Osteoblast (primary cell): ENCODE measurements around the gene ZFR2. TPM values are rescaled to one million over a fixed set of nuclear protein-coding genes. Genes with fewer than 3 reads are reported as not detected.

Experiments
- DNase-seq: peaks from one replicate; pipeline ENCODE4 v3.0.0; 2011; ENCODE audit warnings: low spot score, mixed read lengths; ENCODE audit not compliant: insufficient read length; ENCODE audit errors: missing footprints
- H2AFZ ChIP-seq: 2 replicates; pipeline ENCODE4 v1.6.0; 2011; ENCODE audit warnings: mild to moderate bottlenecking, low read length
- H3K27ac ChIP-seq: 2 replicates; pipeline ENCODE4 v1.5.1; 2011; ENCODE audit warnings: mild to moderate bottlenecking, low read depth, low read length, moderate library complexity
- H3K27me3 ChIP-seq: 2 replicates; pipeline ENCODE4 v1.6.0; 2012; ENCODE audit warnings: mild to moderate bottlenecking, control low read depth, inconsistent platforms, low read length, moderate library complexity; ENCODE audit not compliant: insufficient read depth
- H3K36me3 ChIP-seq: 2 replicates; pipeline ENCODE4 v1.5.1; 2011; ENCODE audit warnings: mild to moderate bottlenecking, low read length, control low read depth, moderate library complexity; ENCODE audit not compliant: insufficient read depth
- H3K4me1 ChIP-seq: 2 replicates; pipeline ENCODE4 v1.5.1; 2011; ENCODE audit warnings: mild to moderate bottlenecking, low read length, control low read depth, moderate library complexity; ENCODE audit not compliant: insufficient read depth
- H3K4me2 ChIP-seq: 2 replicates; pipeline ENCODE4 v1.6.0; 2011; ENCODE audit warnings: mild to moderate bottlenecking, low read length; ENCODE audit not compliant: insufficient read depth
- H3K4me3 ChIP-seq: fragments of 200-600 bp; sonication (generic); 3 replicates; pipeline ENCODE4 v1.5.1; 2012; ENCODE audit warnings: mild to moderate bottlenecking, low read length, inconsistent platforms; ENCODE audit not compliant: insufficient read depth
- H3K79me2 ChIP-seq: 2 replicates; pipeline ENCODE4 v1.6.0; 2012; ENCODE audit warnings: mild to moderate bottlenecking, low read length, control low read depth, inconsistent platforms; ENCODE audit not compliant: insufficient read depth
- H3K9me3 ChIP-seq: 2 replicates; pipeline ENCODE4 v1.5.1; 2011; ENCODE audit warnings: low read depth, low read length, control low read depth
- H4K20me1 ChIP-seq: 2 replicates; pipeline ENCODE4 v1.6.0; 2012; ENCODE audit warnings: mild to moderate bottlenecking, low read length, control low read depth; ENCODE audit not compliant: insufficient read depth
- total RNA-seq: library from RNA; depleted of rRNA; stranded (reverse); fragments of >200 nt; gene quantifications from 2 replicates; pipeline ENCODE4 v1.2.3, GENCODE V29; 2012
- TF ChIP-seq, protein P1 (sequence below): IDR thresholded peaks from 2 replicates; pipeline ENCODE4 v1.5.1; 2011; ENCODE audit warnings: mild to moderate bottlenecking, low read depth, low read length, moderate library complexity; ENCODE audit errors: extremely low read depth

The ZFR2 gene
- total RNA-seq, 1 donor, result not detected

DNA sequence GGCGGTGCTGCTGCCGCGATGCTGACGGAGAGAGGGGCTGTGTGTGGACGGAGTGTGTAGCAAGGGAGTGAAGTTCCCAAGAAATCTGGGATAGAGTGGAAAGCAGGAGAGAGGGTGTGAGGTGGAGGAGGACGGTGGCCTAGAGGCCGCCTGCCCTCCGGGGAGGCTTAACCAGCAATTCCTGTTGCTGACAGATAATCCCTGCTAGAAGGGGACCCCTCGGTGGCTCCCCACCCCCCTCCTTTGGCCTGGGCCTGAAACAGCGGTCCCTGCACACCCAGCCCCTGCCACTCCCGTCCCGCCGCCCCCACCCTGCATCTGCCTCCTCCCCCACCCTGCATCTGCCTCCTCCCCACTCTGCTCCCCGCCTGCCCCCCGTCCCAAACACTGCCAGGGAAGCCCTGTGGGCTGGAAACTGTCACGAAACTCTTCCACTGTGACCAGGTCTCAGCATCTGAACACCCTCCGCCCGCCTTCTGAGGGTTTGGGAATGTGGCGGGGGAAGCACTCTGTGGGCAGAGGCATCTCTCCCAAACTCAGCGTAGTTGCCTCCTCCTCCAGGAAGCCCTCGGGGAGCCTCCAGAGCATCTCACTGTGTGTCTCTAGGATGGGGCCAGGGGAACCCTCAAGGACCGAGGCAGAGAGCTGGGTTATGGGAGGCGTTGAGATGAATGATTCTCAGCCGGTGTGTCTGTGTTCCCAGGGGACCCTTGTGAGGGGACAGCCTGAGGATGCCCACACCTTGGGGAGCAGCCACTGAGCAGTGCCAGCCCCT is 65.5 kb downstream of the ZFR2 start:
- no peak for DNase-seq
- no peaks in the 10 kb centered on the region for H3K4me1 ChIP-seq
- H3K27me3 ChIP-seq, result peaks cover 25% of the 10 kb centered on the region
- no peaks in the 10 kb centered on the region for H4K20me1 ChIP-seq
- no peaks in the 10 kb centered on the region for H3K79me2 ChIP-seq
- no peak overlapping the region for H3K27ac ChIP-seq
- TF ChIP-seq, protein P1, sequence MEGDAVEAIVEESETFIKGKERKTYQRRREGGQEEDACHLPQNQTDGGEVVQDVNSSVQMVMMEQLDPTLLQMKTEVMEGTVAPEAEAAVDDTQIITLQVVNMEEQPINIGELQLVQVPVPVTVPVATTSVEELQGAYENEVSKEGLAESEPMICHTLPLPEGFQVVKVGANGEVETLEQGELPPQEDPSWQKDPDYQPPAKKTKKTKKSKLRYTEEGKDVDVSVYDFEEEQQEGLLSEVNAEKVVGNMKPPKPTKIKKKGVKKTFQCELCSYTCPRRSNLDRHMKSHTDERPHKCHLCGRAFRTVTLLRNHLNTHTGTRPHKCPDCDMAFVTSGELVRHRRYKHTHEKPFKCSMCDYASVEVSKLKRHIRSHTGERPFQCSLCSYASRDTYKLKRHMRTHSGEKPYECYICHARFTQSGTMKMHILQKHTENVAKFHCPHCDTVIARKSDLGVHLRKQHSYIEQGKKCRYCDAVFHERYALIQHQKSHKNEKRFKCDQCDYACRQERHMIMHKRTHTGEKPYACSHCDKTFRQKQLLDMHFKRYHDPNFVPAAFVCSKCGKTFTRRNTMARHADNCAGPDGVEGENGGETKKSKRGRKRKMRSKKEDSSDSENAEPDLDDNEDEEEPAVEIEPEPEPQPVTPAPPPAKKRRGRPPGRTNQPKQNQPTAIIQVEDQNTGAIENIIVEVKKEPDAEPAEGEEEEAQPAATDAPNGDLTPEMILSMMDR, result no peak
- H3K4me3 ChIP-seq, result no peak overlapping the region
- H3K36me3 ChIP-seq, result no peaks in the 10 kb centered on the region
- no peaks in the 10 kb centered on the region for H3K9me3 ChIP-seq
- no peak overlapping the region for H2AFZ ChIP-seq
- H3K4me2 ChIP-seq, result no peak overlapping the region

DNA sequence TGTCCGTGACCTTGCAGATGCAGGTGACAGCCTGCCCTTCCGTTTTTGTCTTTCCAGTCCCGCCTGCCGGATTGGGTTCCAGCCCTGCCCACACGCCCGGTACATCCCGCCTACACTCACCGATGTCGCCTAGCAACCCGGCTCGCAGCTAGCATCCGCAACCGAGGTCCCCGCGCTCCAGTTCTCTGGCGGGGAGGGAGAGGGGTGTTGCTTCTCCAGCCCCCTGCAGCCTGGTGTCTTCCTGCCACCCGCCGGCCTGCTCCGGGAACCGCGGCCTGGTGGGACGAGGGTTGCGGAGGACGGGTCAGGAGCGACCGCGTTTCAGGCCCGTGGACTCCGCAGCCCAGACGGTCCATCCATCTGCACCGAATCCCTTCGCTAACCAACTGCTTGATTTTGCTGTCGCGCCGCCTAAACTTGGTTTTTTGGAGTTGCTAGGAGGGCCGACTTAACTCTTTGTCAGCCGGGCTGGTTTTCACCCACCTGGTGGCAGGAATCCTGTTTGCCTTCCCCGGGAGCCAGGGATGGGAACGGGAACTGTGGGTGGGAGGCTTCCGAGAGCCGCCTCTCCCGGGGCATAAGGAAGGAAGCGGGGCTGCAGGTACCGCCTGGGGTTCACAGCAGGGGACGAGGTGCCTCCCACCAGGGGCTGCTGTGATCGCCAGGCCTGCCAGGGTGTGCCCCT is 67.3 kb downstream of the ZFR2 start:
- H2AFZ ChIP-seq, result no peak overlapping the region
- H4K20me1 ChIP-seq, result no peaks in the 10 kb centered on the region
- H3K4me3 ChIP-seq, result no peak overlapping the region
- DNase-seq, result peak; percentile 53
- no peaks in the 10 kb centered on the region for H3K4me1 ChIP-seq
- H3K9me3 ChIP-seq, result no peaks in the 10 kb centered on the region
- TF ChIP-seq, protein P1, result peak; percentile 10
- H3K4me2 ChIP-seq, result no peak overlapping the region
- H3K79me2 ChIP-seq, result no peaks in the 10 kb centered on the region
- H3K27ac ChIP-seq, result no peak overlapping the region
- H3K27me3 ChIP-seq, result peaks cover 21% of the 10 kb centered on the region
- no peaks in the 10 kb centered on the region for H3K36me3 ChIP-seq

DNA sequence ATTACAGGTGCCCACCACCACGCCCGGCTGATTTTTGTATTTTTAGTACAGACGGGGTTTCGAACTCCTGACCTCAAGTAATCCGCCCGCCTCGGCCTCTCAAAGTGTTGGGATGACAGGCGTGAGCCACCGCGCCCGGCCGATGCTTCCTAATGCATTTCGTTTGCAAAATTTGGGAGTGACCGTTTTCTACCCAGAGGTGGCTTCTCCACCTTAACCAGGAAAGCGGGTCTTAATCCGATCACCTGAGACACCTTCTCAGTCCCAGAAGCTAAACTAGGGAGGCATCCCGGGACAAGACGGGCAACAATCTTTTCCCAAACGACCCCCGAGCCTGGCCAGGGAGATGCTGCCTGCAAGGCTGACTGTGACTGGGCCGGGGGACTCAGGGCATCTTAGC is 67.8 kb downstream of the ZFR2 start:
- Histone ChIP-seq H3K9me3 (no peaks in the 10 kb centered on the region), H4K20me1 (no peaks in the 10 kb centered on the region), H2AFZ (no peak overlapping the region), H3K4me2 (no peak overlapping the region), H3K27ac (no peak overlapping the region), H3K27me3 (peaks cover 21% of the 10 kb centered on the region), H3K79me2 (no peaks in the 10 kb centered on the region), H3K36me3 (no peaks in the 10 kb centered on the region), H3K4me3 (no peak overlapping the region), H3K4me1 (no peaks in the 10 kb centered on the region)
- TF ChIP-seq, protein P1, result no peak
- DNase-seq, result peak; percentile 39

DNA sequence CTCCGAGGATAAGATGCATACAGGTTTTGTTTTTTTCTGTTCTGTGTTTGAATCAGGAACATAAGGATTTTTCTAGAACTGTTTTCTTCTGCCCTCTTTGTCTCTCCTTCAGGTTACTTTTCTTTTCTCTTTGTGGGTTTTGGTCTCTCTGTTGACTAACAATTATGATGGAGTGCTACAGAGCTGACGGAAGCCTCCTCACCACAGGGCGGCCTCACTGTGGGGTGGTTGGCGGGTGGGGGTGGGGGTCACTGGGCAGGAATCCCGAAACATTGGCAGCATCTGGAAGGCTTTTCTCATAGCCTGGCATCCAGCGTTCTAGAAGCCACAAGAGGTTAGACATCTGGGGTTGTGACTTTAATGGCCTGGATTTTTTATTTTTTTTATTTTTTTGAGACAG is 70.7 kb downstream of the ZFR2 start:
- Histone ChIP-seq H3K27me3 (peaks cover 21% of the 10 kb centered on the region), H3K4me1 (no peaks in the 10 kb centered on the region), H3K9me3 (no peaks in the 10 kb centered on the region), H3K27ac (no peak overlapping the region), H3K79me2 (no peaks in the 10 kb centered on the region), H3K4me2 (no peak overlapping the region), H2AFZ (no peak overlapping the region), H4K20me1 (no peaks in the 10 kb centered on the region), H3K36me3 (no peaks in the 10 kb centered on the region), H3K4me3 (no peak overlapping the region)
- TF ChIP-seq, protein P1, result no peak
- peak; percentile 53 for DNase-seq
